ENCODE data around the gene GRIP2.
A peak's percentile ranks its signal among the peaks of the same experiment; 100 is the strongest.

GRCh38 chr3:14577897-14578296 is 37.8 kb upstream of the GRIP2 start:
- TF ChIP-seq, protein P1, sequence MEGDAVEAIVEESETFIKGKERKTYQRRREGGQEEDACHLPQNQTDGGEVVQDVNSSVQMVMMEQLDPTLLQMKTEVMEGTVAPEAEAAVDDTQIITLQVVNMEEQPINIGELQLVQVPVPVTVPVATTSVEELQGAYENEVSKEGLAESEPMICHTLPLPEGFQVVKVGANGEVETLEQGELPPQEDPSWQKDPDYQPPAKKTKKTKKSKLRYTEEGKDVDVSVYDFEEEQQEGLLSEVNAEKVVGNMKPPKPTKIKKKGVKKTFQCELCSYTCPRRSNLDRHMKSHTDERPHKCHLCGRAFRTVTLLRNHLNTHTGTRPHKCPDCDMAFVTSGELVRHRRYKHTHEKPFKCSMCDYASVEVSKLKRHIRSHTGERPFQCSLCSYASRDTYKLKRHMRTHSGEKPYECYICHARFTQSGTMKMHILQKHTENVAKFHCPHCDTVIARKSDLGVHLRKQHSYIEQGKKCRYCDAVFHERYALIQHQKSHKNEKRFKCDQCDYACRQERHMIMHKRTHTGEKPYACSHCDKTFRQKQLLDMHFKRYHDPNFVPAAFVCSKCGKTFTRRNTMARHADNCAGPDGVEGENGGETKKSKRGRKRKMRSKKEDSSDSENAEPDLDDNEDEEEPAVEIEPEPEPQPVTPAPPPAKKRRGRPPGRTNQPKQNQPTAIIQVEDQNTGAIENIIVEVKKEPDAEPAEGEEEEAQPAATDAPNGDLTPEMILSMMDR (IDR thresholded peaks at IDR 0.05): peak; percentile 17 to 47 (median 38)
- TF ChIP-seq POLR2A (IDR thresholded peaks at IDR 0.05): no peak
